Smooth muscle cell (in vitro differentiated cells): Measurements from ENCODE around the gene ZNF326. TPM values are rescaled to one million over a fixed set of nuclear protein-coding genes. Genes with fewer than 3 reads are reported as not detected.

ENCODE experiments used
- DNase-seq: peaks from one replicate; lab custom pipeline; 2025; ENCODE audit not compliant: unreplicated experiment; lab: John Stamatoyannopoulos, UW
- H2AFZ ChIP-seq: fragments of 200-600 bp; sonication (generic); 2 replicates; pipeline ENCODE4 v1.6.0; 2016; ENCODE audit warnings: antibody characterized with exemption, low read depth, mild to moderate bottlenecking
- H3F3A ChIP-seq: fragments of 200-600 bp; sonication (generic); 2 replicates; pipeline ENCODE4 v1.6.0; 2017; ENCODE audit warnings: antibody characterized with exemption, low read depth
- H3K27ac ChIP-seq: fragments of 200-600 bp; sonication (generic); 2 replicates; pipeline ENCODE4 v1.5.1; 2016; ENCODE audit warnings: low read depth, mild to moderate bottlenecking
- H3K27me3 ChIP-seq: fragments of 200-600 bp; sonication (generic); 2 replicates; pipeline ENCODE4 v1.6.1; 2016; ENCODE audit warnings: low read depth, mild to moderate bottlenecking
- H3K36me3 ChIP-seq: fragments of 200-600 bp; sonication (generic); 2 replicates; pipeline ENCODE4 v1.5.1; 2016; ENCODE audit warnings: low read depth
- H3K4me1 ChIP-seq: fragments of 200-600 bp; sonication (generic); 2 replicates; pipeline ENCODE4 v1.5.1; 2016; ENCODE audit warnings: low read depth
- H3K4me2 ChIP-seq: fragments of 200-600 bp; sonication (generic); 2 replicates; pipeline ENCODE4 v1.6.0; 2016; ENCODE audit warnings: mild to moderate bottlenecking
- H3K4me3 ChIP-seq: fragments of 200-600 bp; sonication (generic); 2 replicates; pipeline ENCODE4 v1.5.1; 2016; ENCODE audit warnings: mild to moderate bottlenecking
- H3K79me2 ChIP-seq: fragments of 200-600 bp; sonication (generic); 2 replicates; pipeline ENCODE4 v1.6.0; 2016; ENCODE audit warnings: low read depth, mild to moderate bottlenecking
- H3K9ac ChIP-seq: fragments of 200-600 bp; sonication (generic); 2 replicates; pipeline ENCODE4 v1.6.0; 2016; ENCODE audit warnings: low read depth
- H3K9me3 ChIP-seq: fragments of 200-600 bp; sonication (generic); replicated peaks from 2 replicates; pipeline ENCODE4 v1.5.1; 2016; ENCODE audit warnings: low read depth
- H4K20me1 ChIP-seq: fragments of 200-600 bp; sonication (generic); 2 replicates; pipeline ENCODE4 v1.6.0; 2016; ENCODE audit warnings: low read depth
- CTCF ChIP-seq: fragments of 200-600 bp; sonication (generic); IDR thresholded peaks from 2 replicates; pipeline ENCODE4 v1.5.1; 2017; ENCODE audit warnings: borderline replicate concordance, mild to moderate bottlenecking, antibody characterized with exemption; ENCODE audit not compliant: insufficient read depth, poor library complexity, severe bottlenecking
- WGBS: methylation state at CpG from one replicate; pipeline ENCODE4 v1.1.7; 2016; ENCODE audit warnings: low lambda C conversion rate; 5-methylcytosine and 5-hydroxymethylcytosine counted together
- polyA plus RNA-seq: library from polyadenylated mRNA; unstranded; fragments of >200 nt; fragmentation: Nextera tagmentation; extraction: Ambion mirVana; gene quantifications from 2 replicates; pipeline ENCODE4 v1.2.1, GENCODE V29; 2016
- total RNA-seq: library from RNA; depleted of rRNA; stranded (reverse); fragments of >200 nt; gene quantifications from 2 replicates; pipeline ENCODE4 v1.2.3, GENCODE V29; 2014

Gene ZNF326
- total and polyA plus RNA-seq, 2 experiments from 2014 or later = 7.7 to 12.8 TPM

- no peaks in the 10 kb centered on the region for H4K20me1 ChIP-seq
- no peaks in the 10 kb centered on the region for H3K9me3 ChIP-seq
- no peak overlapping the region for H2AFZ ChIP-seq
- H3F3A ChIP-seq = no peaks in the 10 kb centered on the region
- no peak overlapping the region for H3K9ac ChIP-seq
- no peaks in the 10 kb centered on the region for H3K36me3 ChIP-seq
- no peaks in the 10 kb centered on the region for H3K4me1 ChIP-seq
- H3K79me2 ChIP-seq = no peaks in the 10 kb centered on the region
- H3K27ac ChIP-seq = no peak overlapping the region
- no peak overlapping the region for H3K4me2 ChIP-seq
- no peak overlapping the region for H3K4me3 ChIP-seq
- 45% methylated on average over 3 of the region's 3 CpGs for WGBS
- no peak for TF ChIP-seq CTCF
- no peaks in the 10 kb centered on the region for H3K27me3 ChIP-seq
- no peak for DNase-seq
Measured at GRCh38 chr1:90039652-90040051, 44.7 kb downstream of the ZNF326 start.

- TF ChIP-seq CTCF = no peak
- H3K36me3 ChIP-seq = no peaks in the 10 kb centered on the region
- no peaks in the 10 kb centered on the region for H3F3A ChIP-seq
- H3K79me2 ChIP-seq = no peaks in the 10 kb centered on the region
- 92% methylated on average over 4 of the region's 4 CpGs for WGBS
- no peak for DNase-seq
- H2AFZ ChIP-seq = no peak overlapping the region
- H3K9ac ChIP-seq = no peak overlapping the region
- H4K20me1 ChIP-seq = no peaks in the 10 kb centered on the region
- no peak overlapping the region for H3K4me2 ChIP-seq
- H3K27me3 ChIP-seq = no peaks in the 10 kb centered on the region
- H3K4me3 ChIP-seq = no peak overlapping the region
- no peak overlapping the region for H3K27ac ChIP-seq
- no peaks in the 10 kb centered on the region for H3K4me1 ChIP-seq
- H3K9me3 ChIP-seq = no peaks in the 10 kb centered on the region
Measured at GRCh38 chr1:90043586-90043985, 48.7 kb downstream of the ZNF326 start.

GRCh38 chr1:90044346-90044745, 49.4 kb downstream of the ZNF326 start:
- Histone ChIP-seq H3K79me2 (no peaks in the 10 kb centered on the region), H3K4me3 (no peak overlapping the region), H3K27me3 (no peaks in the 10 kb centered on the region), H2AFZ (no peak overlapping the region), H3K27ac (no peak overlapping the region), H3K4me2 (no peak overlapping the region), H3K4me1 (no peaks in the 10 kb centered on the region), H4K20me1 (no peaks in the 10 kb centered on the region), H3K9me3 (no peaks in the 10 kb centered on the region), H3K36me3 (no peaks in the 10 kb centered on the region), H3K9ac (no peak overlapping the region), H3F3A (no peaks in the 10 kb centered on the region)
- TF ChIP-seq CTCF = no peak
- 90% methylated on average over 5 of the region's 5 CpGs for WGBS
- no peak for DNase-seq

GRCh38 chr1:90045853-90046563, 51.1 kb downstream of the ZNF326 start:
- H3K9me3 ChIP-seq = no peaks in the 10 kb centered on the region
- no peak for DNase-seq
- TF ChIP-seq CTCF = peak; percentile 60
- H3K27me3 ChIP-seq = no peaks in the 10 kb centered on the region
- H3K79me2 ChIP-seq = no peaks in the 10 kb centered on the region
- H3F3A ChIP-seq = no peaks in the 10 kb centered on the region
- H3K4me1 ChIP-seq = no peaks in the 10 kb centered on the region
- no peak overlapping the region for H3K27ac ChIP-seq
- H3K9ac ChIP-seq = no peak overlapping the region
- no peaks in the 10 kb centered on the region for H3K36me3 ChIP-seq
- no peak overlapping the region for H3K4me3 ChIP-seq
- WGBS = 23% methylated on average over 2 of the region's 2 CpGs
- no peaks in the 10 kb centered on the region for H4K20me1 ChIP-seq
- H2AFZ ChIP-seq = no peak overlapping the region
- H3K4me2 ChIP-seq = no peak overlapping the region
